ENCODE measurements around the gene GSE1. TPM values are rescaled to one million over a fixed set of nuclear protein-coding genes. Genes with fewer than 3 reads are reported as not detected.

The GSE1 gene
- total RNA-seq, 1 experiment from 2014 or later, result 90.2 TPM

- Histone ChIP-seq H3K27ac (ENCODE audit: low read depth, low read length) (no peak overlapping the region), H3K4me1 (ENCODE audit: control insufficient read depth in 1 of 2, insufficient read depth in 2 of 2, low read length in 2 of 2) (no peaks in the 10 kb centered on the region), H3K9ac (ENCODE audit: low read length) (no peak overlapping the region), H4K20me1 (ENCODE audit: insufficient read depth) (peaks cover 1% of the 10 kb centered on the region; the same call in 1 of the 2 replicates), H3K4me2 (ENCODE audit: low read length) (no peak overlapping the region), H3K9me2 (ENCODE audit: insufficient read depth) (no peaks in the 10 kb centered on the region), H3K79me2 (ENCODE audit: insufficient read depth, low read length) (no peaks in the 10 kb centered on the region), H3K27me3 (ENCODE audit: insufficient read depth, low read length) (no peaks in the 10 kb centered on the region), H3K9me3 (ENCODE audit: control insufficient read depth in 1 of 2, insufficient read depth in 1 of 2, low read depth in 1 of 2, low read length in 2 of 2) (no peaks in the 10 kb centered on the region), H2AFZ (ENCODE audit: low read depth, low read length, poor library complexity, severe bottlenecking) (no peak overlapping the region), H3K4me3 (replicated peaks in 1 of 2; ENCODE audit: low read depth in 1 of 2, low read length in 2 of 2) (no peak overlapping the region), H3K36me3 (ENCODE audit: control insufficient read depth in 1 of 2, insufficient read depth in 2 of 2, low read length in 2 of 2) (peaks cover 69 to 75% of the 10 kb centered on the region in 2 experiments; a peak in 3 of 4 replicates)
- no peak for DNase-seq (ENCODE audit: low read depth, low spot score)
- ChIA-PET RAD21 (ENCODE audit: low non-redundant PET in 1 of 2, low total read pairs in 2 of 2, uncharacterized antibody in 2 of 2, unreplicated experiment in 2 of 2) (interaction anchor here in 1 of 2 experiments (0.6 kb wide), 1 partner anchor 111 kb away, joined by 3 read pairs; no protein-coding TSS in a partner anchor), CTCF (interaction anchor here (0.6 to 1.7 kb wide), 7 partner anchors 11 to 86 kb away, joined by 3 to 12 read pairs (median 4); no protein-coding TSS in a partner anchor), POLR2A (interaction anchor here (1.1 kb wide), 1 partner anchor 9 kb away, joined by 3 read pairs; no protein-coding TSS in a partner anchor)
- intact Hi-C loops (cut with micrococcal nuclease), result loop anchor here (1.0 to 2.0 kb wide), 2 partner anchors 44 to 84 kb away; no protein-coding TSS in a partner anchor
- TF ChIP-seq ATF3 (IDR thresholded peaks at IDR 0.05) (no peak), JUND (IDR thresholded peaks at IDR 0.05) (no peak), ELF1 (IDR thresholded peaks at IDR 0.05; ENCODE audit: borderline replicate concordance, low read depth) (no peak), ZNF274 (IDR thresholded peaks at IDR 0.05; ENCODE audit: low read depth, low read length) (no peak), SIN3A (IDR thresholded peaks at IDR 0.05; ENCODE audit: low read depth) (no peak), POLR2A (IDR thresholded peaks at IDR 0.05; ENCODE audit: borderline replicate concordance, extremely low read depth, insufficient read depth, insufficient read length) (no peak), CTCF (IDR thresholded peaks at IDR 0.05 in 2 of 3, conservative IDR thresholded peaks at IDR 0.05 in 1 of 3; ENCODE audit: borderline replicate concordance in 1 of 3, insufficient read depth in 1 of 3, low read depth in 2 of 3, low read length in 2 of 3) (no peak), ZBTB33 (IDR thresholded peaks at IDR 0.05; ENCODE audit: extremely low read depth, insufficient replicate concordance, low read length) (no peak), EZH2 (IDR thresholded peaks at IDR 0.05) (no peak), RAD21 (IDR thresholded peaks at IDR 0.05; ENCODE audit: low read depth) (no peak), CBX3 (IDR thresholded peaks at IDR 0.05; ENCODE audit: low read depth) (no peak), EZH2phosphoT487 (IDR thresholded peaks at IDR 0.05; ENCODE audit: borderline replicate concordance) (no peak), SP1 (IDR thresholded peaks at IDR 0.05; ENCODE audit: low read depth) (no peak), EGR1 (IDR thresholded peaks at IDR 0.05; ENCODE audit: low read depth) (no peak), FOSL1 (IDR thresholded peaks at IDR 0.05; ENCODE audit: low read depth) (no peak)
- no TSS peak for BruUV-seq (replicated peaks)
- no peak for ATAC-seq
Measured at GRCh38 chr16:85674828-85675227, 61.7 kb downstream of the GSE1 start.
